GM21717 (cell line): ENCODE measurements around the gene C9orf152.
A peak's percentile ranks its signal among the peaks of the same experiment; 100 is the strongest.

ENCODE experiments used
- ATAC-seq: cut with Tn5 transposase; IDR thresholded peaks from one replicate; pipeline ENCODE4 v1.9.1; 2021; ENCODE audit warnings: mild to moderate bottlenecking, moderate library complexity; ENCODE audit not compliant: unreplicated experiment

The C9orf152 gene

DNA sequence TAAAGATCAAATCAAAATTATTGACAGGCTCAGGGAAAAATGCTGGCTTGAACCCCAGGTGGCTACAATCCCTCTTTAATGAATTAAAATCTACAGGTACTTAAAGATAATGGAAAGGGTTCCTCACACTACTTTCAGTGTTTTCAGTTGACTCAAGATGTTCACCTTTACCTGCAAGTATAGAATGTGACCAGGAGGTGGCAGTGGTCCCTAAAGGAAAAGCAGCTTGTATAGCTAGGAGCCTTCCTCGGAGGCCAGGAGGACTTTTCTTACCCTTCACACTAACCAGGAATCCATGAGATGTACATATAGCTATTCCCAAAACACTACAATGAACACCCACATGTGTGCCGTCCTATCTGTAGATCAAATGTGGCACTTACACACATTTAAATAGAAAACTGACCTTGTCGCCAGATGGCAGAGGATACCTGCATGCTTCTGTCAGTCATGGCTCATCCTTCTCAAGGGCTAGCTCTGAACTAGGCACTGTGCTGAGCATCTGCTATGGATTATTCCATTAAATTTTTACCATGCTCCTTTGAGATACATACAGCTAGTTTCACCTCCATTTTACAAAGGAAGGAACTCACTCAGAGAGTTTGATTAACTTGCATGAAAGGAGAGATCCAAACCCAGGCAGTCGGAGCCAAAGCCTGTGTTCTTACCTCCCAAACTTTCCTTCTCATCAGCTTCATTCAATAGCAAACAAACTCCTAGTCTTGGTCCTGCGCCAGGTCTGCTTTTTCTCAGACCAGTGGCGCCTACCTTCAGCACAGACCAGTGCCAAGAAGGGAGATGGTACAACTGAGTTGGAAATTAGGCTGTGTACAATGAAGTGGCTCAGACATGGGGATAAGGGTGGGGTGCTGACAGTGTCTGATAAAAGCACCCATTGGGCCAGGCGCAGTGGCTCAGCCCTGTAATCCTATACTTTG is 24.5 kb downstream of the C9orf152 start:
- peak; percentile 63 for ATAC-seq

DNA sequence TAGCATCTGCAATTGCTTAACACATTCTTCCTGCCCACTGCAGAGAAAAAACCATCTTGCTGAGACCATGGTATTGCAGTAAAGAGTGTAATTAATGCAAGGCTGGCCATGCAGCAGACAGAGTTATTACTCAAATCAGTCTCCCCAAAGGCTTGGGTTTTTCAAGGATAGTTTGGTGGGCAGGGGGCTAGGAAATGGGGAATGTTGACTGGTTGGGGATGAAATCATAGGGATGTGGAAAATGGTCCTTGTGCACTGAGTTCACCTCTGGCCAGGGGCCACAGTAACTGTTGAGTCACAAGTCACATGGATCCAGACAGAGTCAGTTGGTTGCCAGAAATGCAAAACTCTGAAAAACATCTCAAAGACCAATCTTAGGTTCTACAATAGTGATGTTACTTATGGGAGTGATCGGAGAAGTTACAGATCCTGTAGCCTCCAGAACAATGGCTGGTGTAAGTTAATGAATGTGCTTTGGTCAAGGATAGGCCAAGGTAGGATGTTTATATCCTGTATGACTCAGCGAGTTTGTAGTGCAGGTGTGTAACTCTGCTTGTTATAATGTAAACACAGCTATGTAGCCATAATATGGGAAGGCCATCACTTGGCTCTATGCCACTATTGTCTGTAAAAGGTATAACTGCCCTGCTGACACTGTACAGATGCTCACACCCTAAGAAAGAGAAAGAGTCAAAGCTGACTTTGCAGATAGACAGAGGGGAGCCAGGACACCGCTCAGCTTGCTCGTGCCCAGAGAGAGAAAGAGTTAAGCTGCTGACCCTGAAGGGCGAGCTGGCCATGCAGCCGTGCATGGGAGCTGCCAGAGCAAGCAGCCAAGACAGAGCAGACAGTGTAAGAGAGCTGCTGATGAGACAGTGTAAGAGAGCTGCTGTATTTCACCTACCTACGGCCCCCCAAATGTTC is 27.2 kb downstream of the C9orf152 start:
- ATAC-seq = no peak

DNA sequence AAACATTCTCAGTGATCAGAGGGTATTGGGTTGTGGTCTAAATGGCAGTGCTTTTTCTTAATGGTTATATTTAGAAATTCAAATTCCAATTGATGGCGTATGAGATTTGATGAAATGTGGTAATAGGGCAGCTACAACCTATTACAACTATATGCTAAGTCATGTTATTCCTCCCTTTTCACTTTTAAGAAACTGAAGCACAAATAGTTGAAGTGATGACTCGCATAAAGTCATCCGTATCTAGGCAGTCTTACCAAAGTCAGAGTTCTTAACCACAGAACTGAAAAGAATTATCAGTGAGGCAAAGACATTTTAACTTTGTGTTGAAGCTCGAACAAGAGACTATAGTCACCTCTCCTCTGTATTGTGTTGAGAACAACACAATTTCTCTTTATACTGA is 28.2 kb downstream of the C9orf152 start:
- no peak for ATAC-seq

DNA sequence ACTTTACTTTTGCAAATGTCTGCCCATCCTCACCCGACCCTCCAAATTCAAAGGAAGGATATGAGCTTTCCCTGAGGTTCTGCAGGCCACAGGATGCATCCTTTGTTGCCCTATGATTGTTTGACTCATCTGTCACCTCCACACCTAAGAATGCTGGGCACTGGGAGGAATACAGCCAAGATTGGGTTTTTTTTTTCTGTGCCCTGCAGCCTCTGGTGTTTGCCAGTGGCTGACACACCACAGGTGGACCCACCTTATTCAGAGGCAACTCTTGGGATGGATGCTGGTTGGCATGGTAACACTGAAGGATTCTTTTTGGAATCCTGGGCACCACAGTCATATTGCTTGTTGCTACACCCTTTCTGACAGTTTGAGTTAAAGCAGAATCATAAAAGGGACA is 29.7 kb downstream of the C9orf152 start:
- no peak for ATAC-seq

DNA sequence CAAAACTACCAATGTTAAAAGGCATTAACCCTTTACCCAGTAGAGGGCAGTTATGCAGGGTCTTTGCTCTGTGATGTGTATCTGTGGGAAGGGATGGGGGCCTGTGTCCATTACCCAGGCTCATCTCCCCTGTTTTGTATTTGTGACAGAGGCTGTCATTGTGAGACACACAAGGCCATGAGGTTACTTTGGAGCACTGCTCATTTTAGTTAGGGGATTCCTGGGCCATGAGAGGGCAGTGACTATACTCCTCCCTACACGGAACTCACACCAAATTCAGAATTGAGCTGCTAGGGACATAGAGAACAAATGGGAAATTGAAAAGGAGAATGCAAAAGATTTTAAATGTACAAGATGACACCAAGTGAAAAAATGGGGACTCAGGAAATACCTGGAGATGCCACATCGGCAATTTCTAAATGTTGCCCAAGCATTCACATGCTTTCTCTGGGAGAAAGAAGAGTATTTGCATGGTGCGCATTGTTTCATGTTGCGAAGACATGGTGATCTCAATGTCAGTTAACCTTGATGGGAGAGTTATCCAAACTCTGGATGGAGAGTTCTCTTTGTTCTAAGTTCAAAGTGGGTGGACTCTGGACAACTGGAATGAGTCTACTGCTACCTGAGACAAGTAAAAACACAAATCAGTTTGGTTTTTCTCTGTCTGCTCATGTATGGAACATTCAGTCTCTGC is 32.5 kb downstream of the C9orf152 start:
- ATAC-seq = no peak

DNA sequence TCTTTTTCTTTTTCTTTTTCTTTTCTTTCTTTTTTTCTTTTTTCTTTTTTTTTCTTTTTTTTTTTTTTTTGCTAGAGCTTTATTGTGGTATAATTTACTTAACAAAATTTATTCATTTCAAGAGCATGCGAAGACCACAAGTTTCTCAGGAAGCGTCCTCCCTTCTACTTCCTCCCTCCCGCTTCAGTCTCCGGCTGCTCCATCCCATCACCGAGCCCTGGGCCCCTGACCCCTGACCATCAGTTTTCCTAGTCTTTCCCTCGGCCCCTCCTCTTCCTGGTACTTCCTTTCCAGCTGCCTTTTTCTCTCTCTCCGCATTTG is 34.7 kb downstream of the C9orf152 start:
- ATAC-seq = no peak

DNA sequence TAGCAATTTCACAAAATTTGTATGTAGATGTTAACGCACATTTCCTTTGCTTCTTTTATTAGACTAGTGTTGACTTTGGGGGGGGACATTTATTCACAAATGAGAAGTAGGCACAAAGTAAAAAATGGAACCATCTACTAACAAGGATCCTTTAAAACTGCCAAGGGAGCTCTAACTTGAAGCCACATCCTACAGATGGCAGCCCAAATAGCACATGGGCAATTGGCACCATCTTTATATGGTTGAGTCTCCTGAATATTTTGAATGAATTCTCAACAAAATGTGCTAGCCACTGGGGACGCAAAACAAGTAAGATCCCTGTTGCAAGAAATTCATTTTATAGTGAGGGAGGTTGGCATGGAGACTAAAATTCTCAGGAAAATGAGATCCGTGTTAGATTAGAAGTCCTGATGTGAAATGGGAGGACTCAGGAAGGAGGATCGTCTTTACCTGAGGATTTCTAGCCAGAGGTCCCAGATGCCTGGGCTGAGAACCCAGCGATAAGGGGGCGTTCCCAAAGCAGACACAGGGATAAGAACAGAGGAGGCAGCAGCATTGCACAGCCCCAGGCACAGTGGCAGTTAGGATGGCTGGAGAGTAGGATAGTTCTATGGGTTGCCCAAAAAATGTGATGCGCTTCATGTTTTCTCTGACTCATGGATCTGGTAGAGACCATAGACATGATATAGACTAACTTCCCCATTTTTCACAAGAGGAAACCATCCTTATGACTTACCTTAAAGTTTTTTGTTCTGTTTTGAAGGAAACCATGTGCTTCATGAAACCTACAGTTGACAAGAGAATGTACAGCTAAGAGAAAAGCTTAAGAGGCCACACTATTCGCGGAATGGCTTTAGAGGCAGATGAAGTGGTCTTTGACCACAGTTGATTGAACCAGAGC is 37.4 kb downstream of the C9orf152 start:
- no peak for ATAC-seq

DNA sequence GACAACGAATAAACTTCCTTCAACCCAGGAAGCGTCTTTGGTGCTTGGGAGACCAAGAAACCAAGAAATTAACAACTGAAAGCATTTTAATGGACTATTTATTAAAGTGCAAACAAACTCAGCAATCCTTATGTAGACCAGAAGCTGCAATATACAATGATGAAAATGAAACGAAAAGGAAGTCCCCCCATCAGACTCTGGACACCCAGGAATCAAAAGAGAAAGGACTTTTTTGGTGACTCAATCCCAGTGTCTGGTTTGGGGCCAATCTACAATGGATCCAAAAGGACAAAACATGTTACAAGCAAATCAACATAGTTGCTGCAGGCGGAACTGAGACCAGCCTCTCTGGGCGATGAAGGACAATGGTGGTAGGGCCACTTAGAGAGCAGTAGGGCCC is 39.5 kb downstream of the C9orf152 start:
- no peak for ATAC-seq

DNA sequence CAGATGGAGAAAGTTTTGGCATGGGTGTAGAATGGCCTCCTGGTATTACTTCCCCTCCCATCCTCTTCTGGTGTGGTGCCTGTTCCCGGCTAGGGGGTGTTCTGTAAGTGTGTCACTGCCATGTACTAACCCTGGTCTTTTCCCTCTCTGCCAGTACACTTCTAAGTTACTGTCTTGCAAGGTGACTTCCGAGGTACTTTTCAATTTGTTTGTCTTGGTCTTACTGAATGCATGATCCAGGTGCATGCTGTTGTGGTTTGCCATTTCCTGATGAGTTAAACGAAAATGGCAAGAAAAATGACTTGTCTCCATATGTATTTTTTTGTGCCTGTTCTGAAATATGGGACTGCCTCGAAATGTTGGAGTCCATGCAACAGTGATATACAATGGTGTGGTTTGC is 46.0 kb downstream of the C9orf152 start:
- ATAC-seq = no peak

DNA sequence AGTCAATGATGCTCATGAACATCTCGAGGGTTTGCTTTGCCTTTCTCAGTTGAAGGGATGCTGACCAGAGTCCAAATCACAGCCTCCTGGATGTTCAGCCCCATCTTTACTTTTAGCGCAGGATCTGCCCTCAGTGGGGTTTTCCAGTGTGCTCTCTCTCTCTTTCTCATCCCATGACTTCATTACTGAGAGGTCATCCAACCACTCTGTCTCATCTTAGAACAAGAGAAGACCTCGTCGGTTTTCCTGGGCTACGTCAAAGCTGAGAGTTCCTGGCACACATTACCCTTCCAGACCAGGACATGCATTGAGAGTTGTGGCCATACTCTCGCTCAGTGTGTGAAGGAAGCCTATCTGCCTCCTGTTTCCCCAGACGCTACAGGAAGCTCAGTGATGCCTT is 47.3 kb downstream of the C9orf152 start:
- no peak for ATAC-seq

DNA sequence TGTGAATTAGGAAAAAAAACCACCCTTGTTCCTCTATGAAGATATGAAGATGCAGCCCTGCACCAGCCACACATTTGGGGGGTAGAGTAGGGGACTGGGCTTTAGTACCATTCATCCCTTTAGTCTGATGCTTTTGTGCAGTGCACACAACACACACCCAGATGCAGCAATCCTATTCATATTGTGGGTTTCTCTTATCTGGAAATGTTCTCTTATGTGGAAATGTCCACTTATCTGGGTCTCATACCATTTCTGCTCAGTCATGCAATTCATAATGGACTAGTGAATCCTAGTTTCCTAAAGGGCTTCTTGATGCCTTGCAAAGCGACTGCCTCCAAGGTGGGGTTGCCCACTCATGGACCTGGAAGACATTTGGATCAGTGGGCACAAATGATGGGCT is 47.8 kb downstream of the C9orf152 start:
- no peak for ATAC-seq

DNA sequence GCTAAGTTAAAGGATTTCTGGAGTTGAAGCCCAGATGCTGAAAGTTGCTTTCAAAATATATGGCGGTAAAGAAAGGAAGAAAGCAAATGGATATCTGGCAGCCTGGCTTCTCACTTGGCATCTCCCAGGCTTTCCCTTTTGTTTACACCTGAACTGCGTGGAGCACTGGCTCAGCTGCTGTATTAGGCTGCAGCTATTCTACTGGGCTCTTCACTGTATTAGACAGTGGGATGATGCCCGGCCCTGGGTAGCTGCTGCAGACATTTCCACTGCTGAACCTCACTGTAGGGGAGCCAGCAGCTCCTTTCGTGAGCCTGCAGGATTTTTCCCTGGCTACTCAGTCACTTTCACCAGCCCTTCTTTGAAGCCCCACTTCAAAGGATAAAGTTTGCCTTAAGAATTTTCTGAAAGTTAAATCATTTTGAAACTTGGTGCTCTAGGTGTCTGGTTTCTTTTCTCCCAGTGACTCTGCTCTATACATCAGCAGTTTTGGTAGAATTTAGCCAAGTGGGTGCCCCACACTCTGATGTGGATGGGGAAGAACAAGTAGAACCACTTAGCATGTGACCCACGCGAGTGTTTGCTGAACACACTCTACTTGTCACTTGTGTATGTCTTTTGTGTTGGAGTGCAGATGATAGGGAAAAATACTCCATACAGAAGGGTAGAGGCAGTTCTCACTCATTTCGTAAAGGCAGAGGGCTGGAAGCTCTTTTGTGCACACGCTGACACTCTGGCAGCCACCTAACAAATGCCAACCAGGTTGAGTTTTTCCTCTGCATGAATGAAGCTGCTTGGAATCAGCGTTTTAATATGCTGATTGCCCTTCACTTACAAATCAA is 49.9 kb downstream of the C9orf152 start:
- ATAC-seq = no peak

DNA sequence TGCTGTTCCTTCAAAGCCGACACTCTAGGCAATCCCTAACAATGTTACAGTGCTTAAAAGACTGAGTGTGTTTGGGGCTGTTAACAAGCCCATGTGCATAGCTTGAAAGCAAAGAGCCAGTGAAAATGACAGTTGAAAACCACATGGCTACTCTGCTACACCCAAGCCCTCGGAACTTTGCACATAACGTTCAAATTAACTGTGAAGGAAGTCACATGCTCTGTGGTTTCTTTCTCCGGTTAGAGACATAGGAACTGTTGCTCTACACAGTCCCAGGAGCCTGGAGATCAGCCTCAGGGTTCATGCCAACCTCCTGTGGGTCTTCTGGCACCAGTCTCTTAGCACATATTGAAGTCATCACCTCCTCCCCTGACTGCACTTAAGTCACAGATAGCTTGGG is 51.1 kb downstream of the C9orf152 start:
- peak; percentile 67 for ATAC-seq

DNA sequence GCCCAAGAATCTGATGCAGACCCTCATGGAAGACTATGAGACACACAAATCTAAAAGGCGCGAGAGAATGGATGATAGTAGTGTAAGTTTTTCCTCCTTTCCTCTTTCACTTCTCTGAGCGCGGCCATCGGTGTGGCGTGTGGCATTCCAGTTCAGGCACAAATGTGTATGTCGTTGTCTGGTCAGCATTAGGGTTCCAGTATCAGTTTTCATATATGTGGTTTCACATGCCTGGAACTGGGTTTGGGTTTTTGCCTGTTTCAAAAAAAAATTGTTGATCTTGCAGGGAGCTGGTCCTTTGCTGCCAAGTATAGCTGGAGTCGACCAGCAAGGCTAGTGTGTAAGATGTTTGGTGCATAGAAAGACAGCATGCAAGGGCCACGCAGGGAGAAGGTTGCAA is 51.5 kb downstream of the C9orf152 start:
- no peak for ATAC-seq

DNA sequence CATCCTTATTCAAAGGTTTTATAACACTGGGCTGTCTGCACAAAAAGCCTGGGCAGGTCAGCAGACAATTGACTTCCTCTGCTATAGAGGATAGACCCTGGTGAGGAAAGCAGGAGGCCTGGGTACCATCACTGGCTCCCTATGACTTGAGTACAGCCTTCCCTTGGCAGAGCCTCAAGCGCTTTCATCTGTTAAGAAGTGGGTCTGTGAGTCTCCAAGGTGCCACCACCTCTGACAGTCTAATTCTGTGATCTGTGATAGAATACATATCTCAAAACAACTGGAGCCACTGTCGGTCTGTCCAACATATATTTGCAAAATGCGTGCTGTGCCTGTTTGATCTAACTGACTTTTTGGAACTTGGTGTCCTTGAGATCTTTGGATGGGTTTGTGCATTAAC is 52.2 kb downstream of the C9orf152 start:
- ATAC-seq = no peak

DNA sequence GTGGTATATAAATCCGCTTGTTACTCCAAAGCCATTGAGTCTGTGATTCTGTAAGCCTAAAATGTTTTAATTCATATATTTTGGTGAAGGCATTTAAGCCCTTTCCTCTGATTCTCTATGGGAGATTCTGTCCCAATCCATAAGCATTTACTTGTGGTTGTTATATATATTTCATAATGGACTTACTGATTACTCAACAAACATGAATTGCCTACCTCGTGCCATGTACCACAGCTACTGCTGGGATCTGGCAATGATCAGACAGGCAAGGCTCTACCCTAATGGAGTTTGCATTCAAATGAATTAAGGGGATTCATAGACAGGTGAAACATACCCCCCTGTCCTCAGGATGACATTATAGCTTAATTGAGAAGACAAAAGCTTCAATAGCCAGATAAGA is 54.5 kb downstream of the C9orf152 start:
- no peak for ATAC-seq

DNA sequence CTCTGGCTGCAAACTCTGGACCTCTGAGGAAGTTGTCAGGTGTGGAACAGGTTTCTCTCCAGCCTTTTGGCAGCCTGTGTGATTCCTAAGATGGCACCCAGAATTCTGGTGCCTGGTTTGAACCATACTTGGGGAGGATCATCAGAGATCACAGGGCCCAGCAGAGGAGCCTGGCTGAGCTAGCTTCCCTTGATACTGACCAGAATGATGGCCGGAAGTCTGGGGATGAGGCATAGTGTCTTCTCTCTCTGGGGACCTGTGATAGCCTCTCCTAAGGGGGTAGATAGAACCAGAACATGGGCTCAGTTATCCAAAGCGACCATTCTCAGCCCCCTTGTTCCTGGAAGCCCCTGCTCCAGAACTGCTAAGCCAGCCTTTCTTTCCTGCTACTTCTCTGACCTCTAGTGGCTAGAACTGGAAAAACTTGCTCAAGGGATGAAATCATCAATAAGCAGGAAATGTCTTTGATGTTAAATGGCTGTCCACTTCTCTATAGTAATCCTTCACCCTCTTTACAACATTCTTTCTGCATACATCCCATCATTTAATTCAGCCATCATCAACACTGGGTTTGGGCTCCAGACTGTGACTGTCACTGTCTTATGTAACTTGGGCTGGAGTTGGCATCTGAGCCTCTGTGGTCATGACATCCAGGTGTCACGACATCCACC is 55.1 kb downstream of the C9orf152 start:
- ATAC-seq = no peak
